Activated CD4-positive, alpha-beta memory T cell treated with anti-CD3 and anti-CD28 coated beads, Interleukin-2, amount 10 ng/mL, durations not matched to agents 7 days and 5 days (primary cell): Measurements from ENCODE around the gene CNTN1. TPM values are rescaled to one million over a fixed set of nuclear protein-coding genes. Genes with fewer than 3 reads are reported as not detected.

Experiments
- CTCF ChIA-PET: fragments of 350-600 bp; sonication (Branson Sonifier 250); formaldehyde crosslinking; loops from one replicate; lab custom pipeline; 2021; ENCODE audit warnings: antibody characterized with exemption, inconsistent platforms; lab: Charles Lee
- POLR2A ChIA-PET: fragments of 350-600 bp; sonication (Branson Sonifier 250); formaldehyde crosslinking; loops from one replicate; lab custom pipeline; 2021; ENCODE audit warnings: antibody characterized with exemption; lab: Charles Lee
- DNase-seq: peaks from one replicate; pipeline ENCODE4 v3.0.0-alpha.2; 2020
- H3K27ac Mint-ChIP-seq: one replicate; pipeline ENCODE4 v1.8.0; 2021; ENCODE audit warnings: mild to moderate bottlenecking, mixed read lengths
- H3K27me3 Mint-ChIP-seq: one replicate; pipeline ENCODE4 v1.8.0; 2021; ENCODE audit warnings: mixed read lengths
- H3K36me3 Mint-ChIP-seq: one replicate; pipeline ENCODE4 v1.8.0; 2021; ENCODE audit warnings: low read depth, mixed read lengths
- H3K4me1 Mint-ChIP-seq: one replicate; pipeline ENCODE4 v1.8.0; 2021; ENCODE audit warnings: mixed read lengths
- H3K4me3 Mint-ChIP-seq: one replicate; pipeline ENCODE4 v1.8.0; 2021; ENCODE audit warnings: mild to moderate bottlenecking, mixed read lengths
- H3K9me3 Mint-ChIP-seq: one replicate; pipeline ENCODE4 v1.8.0; 2021; ENCODE audit warnings: mixed read lengths
- total RNA-seq, 2 experiments: library from RNA; stranded (reverse); gene quantifications; one replicate each; pipeline ENCODE4 v1.2.3, GENCODE V29; 2021

CNTN1 gene
- total RNA-seq, 2 experiments from 2014 or later, result not detected

DNA sequence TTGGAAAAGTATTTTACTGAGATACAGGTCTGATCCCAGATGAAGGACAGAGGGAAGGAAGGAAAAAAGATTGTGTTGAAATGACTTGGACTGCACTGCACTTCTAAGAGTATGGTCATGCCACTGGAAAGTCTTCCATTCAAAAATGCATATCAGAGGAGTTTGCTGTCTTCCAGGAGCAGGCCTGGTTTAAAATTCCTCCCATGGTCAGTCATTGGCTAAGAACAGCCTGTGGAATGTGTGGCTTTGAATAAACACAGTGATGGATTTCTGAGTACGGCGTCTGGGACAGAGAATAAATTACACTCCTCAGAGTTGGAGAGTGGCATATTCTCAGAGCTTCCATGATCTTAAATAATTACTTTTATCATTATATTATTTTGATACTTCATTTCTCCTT lies 250.1 kb downstream of the CNTN1 start:
- Mint-ChIP-seq H3K27ac (no peak overlapping the region), H3K9me3 (no peaks in the 10 kb centered on the region), H3K4me3 (no peak overlapping the region), H3K27me3 (no peaks in the 10 kb centered on the region), H3K4me1 (no peaks in the 10 kb centered on the region), H3K36me3 (no peaks in the 10 kb centered on the region)
- no peak for DNase-seq
- ChIA-PET CTCF (no interaction called here), POLR2A (no interaction called here)

DNA sequence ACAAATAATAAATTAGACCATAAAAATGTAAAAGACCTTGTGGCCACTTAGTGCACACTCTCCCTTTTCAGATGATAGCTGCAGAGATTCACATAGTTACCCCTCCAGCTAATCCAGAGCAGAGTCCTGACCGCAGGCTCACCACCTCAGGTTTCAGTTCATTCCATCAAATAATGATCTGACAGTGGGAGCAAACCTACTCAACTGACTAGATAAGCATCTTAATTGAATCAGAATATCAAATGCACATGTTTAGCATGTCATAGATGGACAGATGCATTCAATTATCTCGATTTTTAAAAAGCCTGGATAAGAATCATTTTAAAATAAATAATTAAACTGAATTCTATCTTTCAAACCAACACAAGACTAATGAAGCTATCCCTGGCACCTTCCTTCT lies 253.5 kb downstream of the CNTN1 start:
- Mint-ChIP-seq H3K27ac (no peak overlapping the region), H3K4me1 (no peaks in the 10 kb centered on the region), H3K36me3 (no peaks in the 10 kb centered on the region), H3K4me3 (no peak overlapping the region), H3K9me3 (no peaks in the 10 kb centered on the region), H3K27me3 (no peaks in the 10 kb centered on the region)
- ChIA-PET CTCF (interaction anchor here (0.7 to 2.0 kb wide), 6 partner anchors 9 to 1080 kb away, joined by 3 to 7 read pairs (median 4); no protein-coding TSS in a partner anchor), POLR2A (no interaction called here)
- no peak for DNase-seq

- DNase-seq, result no peak
- Mint-ChIP-seq H3K36me3 (no peaks in the 10 kb centered on the region), H3K4me1 (no peaks in the 10 kb centered on the region), H3K4me3 (no peak overlapping the region), H3K27me3 (no peaks in the 10 kb centered on the region), H3K9me3 (no peaks in the 10 kb centered on the region), H3K27ac (no peak overlapping the region)
- POLR2A ChIA-PET, result no interaction called here
- CTCF ChIA-PET, result interaction anchor here (1.0 to 2.0 kb wide), 5 partner anchors 8 to 1079 kb away, joined by 3 to 7 read pairs (median 4); no protein-coding TSS in a partner anchor
Observed at GRCh38 chr12:40946612-40947194, 254.5 kb downstream of the CNTN1 start.

DNA sequence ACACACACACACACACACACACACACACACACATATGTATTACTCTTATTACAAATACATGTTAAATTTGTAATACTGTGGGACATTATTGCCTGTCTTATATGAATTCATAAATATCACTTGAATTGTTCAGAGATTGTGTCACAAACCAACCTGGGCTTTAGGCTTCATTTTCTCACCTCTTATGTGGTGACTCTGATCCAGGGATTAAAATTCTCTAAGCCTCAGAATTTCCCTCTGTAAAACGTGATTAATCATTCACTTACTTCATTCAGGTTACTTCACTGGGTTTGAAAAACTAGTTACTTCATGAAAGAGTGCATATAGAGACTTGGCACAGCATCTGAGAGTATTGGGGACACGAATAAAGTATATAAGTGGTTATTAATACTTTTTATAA lies 255.6 kb downstream of the CNTN1 start:
- no peak overlapping the region for H3K4me3 Mint-ChIP-seq
- ChIA-PET CTCF (interaction anchor here (1.0 kb wide), 1 partner anchor 1075 kb away, joined by 3 read pairs; no protein-coding TSS in a partner anchor), POLR2A (no interaction called here)
- H3K9me3 Mint-ChIP-seq, result no peaks in the 10 kb centered on the region
- H3K27me3 Mint-ChIP-seq, result no peaks in the 10 kb centered on the region
- DNase-seq, result no peak
- no peak overlapping the region for H3K27ac Mint-ChIP-seq
- H3K36me3 Mint-ChIP-seq, result no peaks in the 10 kb centered on the region
- H3K4me1 Mint-ChIP-seq, result no peaks in the 10 kb centered on the region

- Mint-ChIP-seq H3K9me3 (no peaks in the 10 kb centered on the region), H3K27ac (no peak overlapping the region), H3K27me3 (no peaks in the 10 kb centered on the region), H3K4me1 (no peaks in the 10 kb centered on the region), H3K4me3 (no peak overlapping the region), H3K36me3 (no peaks in the 10 kb centered on the region)
- DNase-seq, result no peak
- ChIA-PET POLR2A (no interaction called here), CTCF (no interaction called here)
Observed at GRCh38 chr12:40953076-40953475, 260.8 kb downstream of the CNTN1 start.

GRCh38 chr12:40957417-40957816 lies 265.2 kb downstream of the CNTN1 start:
- H3K36me3 Mint-ChIP-seq, result no peaks in the 10 kb centered on the region

GRCh38 chr12:40959041-40959440 lies 266.8 kb downstream of the CNTN1 start:
- ChIA-PET CTCF (no interaction called here), POLR2A (no interaction called here)
- Mint-ChIP-seq H3K36me3 (no peaks in the 10 kb centered on the region), H3K4me3 (no peak overlapping the region), H3K27ac (no peak overlapping the region), H3K27me3 (no peaks in the 10 kb centered on the region), H3K4me1 (no peaks in the 10 kb centered on the region), H3K9me3 (no peaks in the 10 kb centered on the region)
- no peak for DNase-seq

More at GRCh38 chr12:40957417-40957816, 265.2 kb downstream of the CNTN1 start:
- DNase-seq, result no peak
- POLR2A ChIA-PET, result no interaction called here
- Mint-ChIP-seq H3K27ac (no peak overlapping the region), H3K4me1 (no peaks in the 10 kb centered on the region), H3K4me3 (no peak overlapping the region), H3K9me3 (no peaks in the 10 kb centered on the region), H3K27me3 (no peaks in the 10 kb centered on the region)
- CTCF ChIA-PET, result no interaction called here

- Mint-ChIP-seq H3K9me3 (no peaks in the 10 kb centered on the region), H3K27me3 (no peaks in the 10 kb centered on the region), H3K4me1 (no peaks in the 10 kb centered on the region), H3K36me3 (no peaks in the 10 kb centered on the region), H3K4me3 (no peak overlapping the region), H3K27ac (no peak overlapping the region)
- no peak for DNase-seq
- CTCF ChIA-PET, result interaction anchor here (0.6 kb wide), 1 partner anchor 14 kb away, joined by 4 read pairs; no protein-coding TSS in a partner anchor
- POLR2A ChIA-PET, result no interaction called here
Observed at GRCh38 chr12:40963751-40964150, 271.5 kb downstream of the CNTN1 start.

- Mint-ChIP-seq H3K36me3 (no peaks in the 10 kb centered on the region), H3K27me3 (no peaks in the 10 kb centered on the region), H3K4me1 (no peaks in the 10 kb centered on the region), H3K27ac (no peak overlapping the region), H3K9me3 (no peaks in the 10 kb centered on the region), H3K4me3 (no peak overlapping the region)
- DNase-seq, result no peak
- ChIA-PET CTCF (no interaction called here), POLR2A (no interaction called here)
Observed at GRCh38 chr12:40969796-40970195, 277.6 kb downstream of the CNTN1 start.

- ChIA-PET POLR2A (no interaction called here), CTCF (no interaction called here)
- Mint-ChIP-seq H3K4me1 (no peaks in the 10 kb centered on the region), H3K27me3 (no peaks in the 10 kb centered on the region), H3K4me3 (no peak overlapping the region), H3K27ac (no peak overlapping the region), H3K36me3 (no peaks in the 10 kb centered on the region), H3K9me3 (no peaks in the 10 kb centered on the region)
- no peak for DNase-seq
Observed at GRCh38 chr12:40970320-40970907, 278.2 kb downstream of the CNTN1 start.

GRCh38 chr12:40971911-40972310 lies 279.7 kb downstream of the CNTN1 start:
- POLR2A ChIA-PET, result no interaction called here
- CTCF ChIA-PET, result no interaction called here
- Mint-ChIP-seq H3K27me3 (no peaks in the 10 kb centered on the region), H3K9me3 (no peaks in the 10 kb centered on the region), H3K36me3 (no peaks in the 10 kb centered on the region), H3K4me3 (no peak overlapping the region), H3K4me1 (no peaks in the 10 kb centered on the region), H3K27ac (no peak overlapping the region)
- no peak for DNase-seq

DNA sequence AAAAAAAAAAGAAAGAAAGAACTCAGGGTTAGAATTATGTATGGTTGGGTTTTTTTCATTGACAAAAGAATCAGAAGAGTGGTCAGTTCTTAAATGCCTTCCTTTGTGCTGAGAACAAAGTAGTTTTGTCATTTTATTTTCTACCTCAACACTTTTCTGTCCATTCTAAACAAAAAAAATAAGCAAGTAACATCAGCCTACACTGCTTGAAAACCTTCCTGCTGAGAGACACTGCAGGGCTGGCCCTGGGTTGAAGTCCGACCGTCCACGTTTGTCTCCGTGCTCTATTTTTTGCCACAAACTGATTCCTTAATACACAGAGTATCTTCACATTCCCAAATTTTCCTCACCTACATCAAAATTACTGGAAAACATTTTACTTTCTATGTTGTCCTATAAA lies 284.3 kb downstream of the CNTN1 start:
- DNase-seq, result no peak
- ChIA-PET POLR2A (no interaction called here), CTCF (no interaction called here)
- H3K27ac Mint-ChIP-seq, result no peak overlapping the region
- H3K4me1 Mint-ChIP-seq, result no peaks in the 10 kb centered on the region
- H3K27me3 Mint-ChIP-seq, result no peaks in the 10 kb centered on the region
- no peaks in the 10 kb centered on the region for H3K36me3 Mint-ChIP-seq
- no peak overlapping the region for H3K4me3 Mint-ChIP-seq
- no peaks in the 10 kb centered on the region for H3K9me3 Mint-ChIP-seq

DNA sequence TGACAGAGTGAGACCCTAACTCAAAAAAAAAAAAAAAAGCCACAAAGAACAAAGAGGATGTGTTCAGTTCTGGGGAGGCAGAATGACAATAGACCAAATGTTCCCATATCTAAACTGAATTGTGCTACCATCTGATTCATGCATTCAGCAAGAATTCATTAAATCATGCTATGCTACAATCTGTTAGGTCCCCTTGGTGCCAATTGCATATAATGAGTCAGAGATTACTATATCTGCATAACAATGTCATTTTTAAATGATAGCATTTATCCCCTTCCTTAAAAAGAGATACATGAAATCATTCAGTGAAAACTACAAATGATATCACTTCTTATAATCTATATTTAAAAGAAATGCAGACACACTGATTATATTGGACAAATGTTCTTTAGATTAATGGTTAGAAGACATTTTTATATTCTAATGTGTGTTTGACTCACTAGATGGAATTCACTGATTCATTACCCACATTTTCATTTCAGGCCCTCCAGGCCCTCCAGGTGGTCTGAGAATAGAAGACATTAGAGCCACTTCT lies 288.3 kb downstream of the CNTN1 start:
- H3K27ac Mint-ChIP-seq, result no peak overlapping the region
- DNase-seq, result no peak
- H3K36me3 Mint-ChIP-seq, result no peaks in the 10 kb centered on the region
- no peaks in the 10 kb centered on the region for H3K27me3 Mint-ChIP-seq
- H3K4me1 Mint-ChIP-seq, result no peaks in the 10 kb centered on the region
- H3K4me3 Mint-ChIP-seq, result no peak overlapping the region
- ChIA-PET POLR2A (no interaction called here), CTCF (no interaction called here)
- H3K9me3 Mint-ChIP-seq, result peaks cover 1% of the 10 kb centered on the region

GRCh38 chr12:40986001-40986400 lies 293.8 kb downstream of the CNTN1 start:
- Mint-ChIP-seq H3K9me3 (peaks cover 4% of the 10 kb centered on the region), H3K4me3 (no peak overlapping the region), H3K27ac (no peak overlapping the region), H3K27me3 (no peaks in the 10 kb centered on the region), H3K36me3 (no peaks in the 10 kb centered on the region), H3K4me1 (no peaks in the 10 kb centered on the region)
- POLR2A ChIA-PET, result no interaction called here
- no peak for DNase-seq
- CTCF ChIA-PET, result no interaction called here
